ENCODE data around the gene CLIP4.

GRCh38 chr2:29182334-29182733, 67.1 kb downstream of the CLIP4 start:
- TF ChIP-seq CTCF (conservative IDR thresholded peaks at IDR 0.05; ENCODE audit: low read depth, low read length) (no peak), EZH2 (IDR thresholded peaks at IDR 0.05; ENCODE audit: borderline replicate concordance, low read depth, low read length, poor library complexity, severe bottlenecking) (no peak)
